Lung (tissue), 12 donors: ENCODE results near the gene FLACC1. TPM values are rescaled to one million over a fixed set of nuclear protein-coding genes. Genes with fewer than 3 reads are reported as not detected.
A peak's percentile ranks its signal among the peaks of the same experiment; 100 is the strongest.

Source experiments
- ATAC-seq: fragments of 200-7000 bp; cut with Tn5 transposase; one replicate; pipeline ENCODE4 v1.9.1; 2020; ENCODE audit warnings: moderate number of reproducible peaks; ENCODE audit not compliant: insufficient read depth, low FRiP score
- DNase-seq, 3 donors: peaks; one replicate each; pipeline ENCODE4 v3.0.0-alpha.2; 2013 to 2017
- H3K27ac ChIP-seq, 2 donors: one replicate each; pipeline ENCODE4 v1.5.1; 2013; ENCODE audit warnings: mild to moderate bottlenecking in 2 of 2, moderate library complexity in 2 of 2, control low read depth in 1 of 2, inconsistent platforms in 1 of 2, low read depth in 1 of 2, low read length in 1 of 2
- H3K27me3 ChIP-seq, 3 donors: one replicate each; pipeline ENCODE4 v1.5.1; 2013; ENCODE audit warnings: low read length in 2 of 3; ENCODE audit not compliant: control insufficient read depth in 3 of 3, insufficient read depth in 3 of 3
- H3K36me3 ChIP-seq, 4 donors: one replicate each; pipeline ENCODE4 v1.5.1; 2013; ENCODE audit warnings: low read length in 4 of 4, mild to moderate bottlenecking in 1 of 4, moderate library complexity in 1 of 4; ENCODE audit not compliant: control insufficient read depth in 4 of 4, insufficient read depth in 4 of 4
- H3K4me1 ChIP-seq, 5 donors: one replicate each; pipeline ENCODE4 v1.5.1; 2013; ENCODE audit warnings: low read length in 5 of 5, mild to moderate bottlenecking in 2 of 5, moderate library complexity in 1 of 5; ENCODE audit not compliant: control insufficient read depth in 5 of 5, insufficient read depth in 5 of 5
- H3K4me3 ChIP-seq: one replicate; pipeline ENCODE4 v1.5.1; 2013; ENCODE audit warnings: mild to moderate bottlenecking, control low read depth, moderate library complexity
- H3K9ac ChIP-seq, 2 donors: one replicate each; pipeline ENCODE4 v1.5.1; 2013; ENCODE audit warnings: low read length in 2 of 2, control low read depth in 1 of 2; ENCODE audit not compliant: insufficient read depth in 1 of 2
- H3K9me3 ChIP-seq, 4 donors: one replicate each; pipeline ENCODE4 v1.5.1; 2013; ENCODE audit warnings: low read length in 3 of 4, mild to moderate bottlenecking in 1 of 4, moderate library complexity in 1 of 4; ENCODE audit not compliant: control insufficient read depth in 4 of 4, insufficient read depth in 3 of 4
- CTCF ChIP-seq: IDR thresholded peaks from 2 replicates; pipeline ENCODE4 v1.5.1; 2012; ENCODE audit warnings: mild to moderate bottlenecking; ENCODE audit errors: control extremely low read depth, extremely low read depth
- WGBS, 2 donors: extraction: QIAGEN DNeasy Blood & Tissue Kit; methylation state at CpG; one replicate each; pipeline ENCODE4 v1.1.7; 2013; 5-methylcytosine and 5-hydroxymethylcytosine counted together
- polyA plus RNA-seq, 2 donors: library from polyadenylated mRNA; stranded (reverse); fragments of 200-250 nt; gene quantifications; one replicate each; pipeline ENCODE4 v1.2.1, GENCODE V29; 2013
- total RNA-seq, 2 donors: library from RNA; depleted of rRNA in 1 of 2; stranded (reverse); fragments of >200 nt in 1 of 2; gene quantifications; one replicate each; pipeline ENCODE4 v1.2.1, GENCODE V29; 2014 to 2021
- donor health status: control.
- donor health status: control.
- donor health status: Bipolar disorder and iron deficiency.
- donor health status: healthy.
- donor health status: DM: yes; HTN: yes; CAD: no.

The FLACC1 gene
- total and polyA plus RNA-seq, 4 donors, result 1.0 to 8.6 (median 4.9) TPM

DNA sequence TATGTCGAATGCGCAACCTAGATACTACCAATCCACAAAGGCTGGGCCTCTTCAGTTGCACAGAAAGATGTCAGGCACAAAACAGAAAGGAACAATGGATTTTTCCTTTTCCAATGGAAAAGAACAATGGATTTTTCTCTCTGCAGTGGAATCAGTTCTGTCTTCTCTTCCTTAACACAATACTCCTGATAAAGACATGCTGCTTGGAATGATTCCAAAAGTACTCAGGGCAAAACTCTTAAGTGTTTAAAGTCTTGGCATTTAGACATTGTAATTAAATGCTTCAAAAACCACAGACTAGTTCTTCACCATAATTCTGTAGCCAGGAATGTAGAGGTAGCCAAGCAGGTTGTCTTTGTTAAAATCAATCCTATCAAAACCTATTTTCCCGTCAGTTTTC lies 46.7 kb upstream of the FLACC1 start:
- Histone ChIP-seq H3K27me3 (no peaks in the 10 kb centered on the region), H3K4me1 (peaks cover 1 to 67% (median 23%) of the 10 kb centered on the region in 5 donors), H3K27ac (peak overlapping the region in 1 of 2 donors; percentile 29), H3K4me3 (no peak overlapping the region), H3K36me3 (no peaks in the 10 kb centered on the region), H3K9ac (peak overlapping the region in 1 of 2 donors; percentile 67), H3K9me3 (no peaks in the 10 kb centered on the region)
- ATAC-seq (no peak), DNase-seq (peak in 2 of 3 donors; percentile 79 to 81)
- no peak for TF ChIP-seq CTCF
- 57 to 86% methylated on average over 3 of the region's 3 CpGs for WGBS, 2 donors

GRCh38 chr2:201402651-201403562 lies 45.8 kb upstream of the FLACC1 start:
- H3K4me3 ChIP-seq, result no peak overlapping the region
- H3K9ac ChIP-seq, result peak overlapping the region in 1 of 2 donors; percentile 47
- H3K9me3 ChIP-seq, result no peaks in the 10 kb centered on the region
- no peak for TF ChIP-seq CTCF
- peaks cover 0 to 4% (median 2%) of the 10 kb centered on the region in 4 donors for H3K36me3 ChIP-seq
- H3K27ac ChIP-seq, result peak overlapping the region in 1 of 2 donors; percentile 60
- WGBS, 2 donors, result 75 to 82% methylated on average over 6 of the region's 6 CpGs
- DNase-seq, result peak in 2 of 3 donors; percentile 65 to 80
- no peak for ATAC-seq
- H3K4me1 ChIP-seq, result peaks cover 1 to 67% (median 23%) of the 10 kb centered on the region in 5 donors
- no peaks in the 10 kb centered on the region for H3K27me3 ChIP-seq

GRCh38 chr2:201401815-201402214 lies 44.7 kb upstream of the FLACC1 start:
- Histone ChIP-seq H3K9me3 (no peaks in the 10 kb centered on the region), H3K4me3 (no peak overlapping the region), H3K27me3 (no peaks in the 10 kb centered on the region), H3K27ac (no peak overlapping the region), H3K4me1 (peaks cover 1 to 58% (median 23%) of the 10 kb centered on the region in 5 donors), H3K36me3 (peaks cover 0 to 15% (median 9%) of the 10 kb centered on the region in 4 donors), H3K9ac (peak overlapping the region in 1 of 2 donors; percentile 11)
- TF ChIP-seq CTCF, result no peak
- ATAC-seq, result no peak
- 92 to 93% methylated on average over 3 of the region's 3 CpGs for WGBS, 2 donors
- DNase-seq, result no peak
